Activated CD8-positive, alpha-beta T cell treated with anti-CD3 and anti-CD28 coated beads for 36 hours (primary cell): ENCODE measurements around the gene AHRR. TPM values are rescaled to one million over a fixed set of nuclear protein-coding genes. Genes with fewer than 3 reads are reported as not detected.

Source experiments
- ATAC-seq: fragments of 200-7000 bp; cut with Tn5 transposase; one replicate; pipeline ENCODE4 v1.10.0; 2021; ENCODE audit warnings: mild to moderate bottlenecking, moderate library complexity
- CTCF ChIA-PET: fragments of 350-600 bp; sonication (Branson Sonifier 250); formaldehyde crosslinking; loops from one replicate; lab custom pipeline; 2021; ENCODE audit warnings: antibody characterized with exemption; lab: Charles Lee
- POLR2A ChIA-PET: fragments of 350-600 bp; sonication (Branson Sonifier 250); formaldehyde crosslinking; loops from one replicate; lab custom pipeline; 2021; ENCODE audit warnings: antibody characterized with exemption; lab: Charles Lee
- DNase-seq: peaks from one replicate; pipeline ENCODE4 v3.0.0-alpha.2; 2020
- H3K27ac Mint-ChIP-seq: one replicate; pipeline ENCODE4 v1.8.0; 2021; ENCODE audit warnings: mild to moderate bottlenecking, mixed read lengths
- H3K27me3 Mint-ChIP-seq: one replicate; pipeline ENCODE4 v1.8.0; 2021; ENCODE audit warnings: mixed read lengths
- H3K36me3 Mint-ChIP-seq: one replicate; pipeline ENCODE4 v1.8.0; 2021; ENCODE audit warnings: low read depth, mixed read lengths
- H3K4me1 Mint-ChIP-seq: one replicate; pipeline ENCODE4 v1.8.0; 2021; ENCODE audit warnings: low read depth, mixed read lengths
- H3K4me3 Mint-ChIP-seq: one replicate; pipeline ENCODE4 v1.8.0; 2021; ENCODE audit warnings: mild to moderate bottlenecking, moderate library complexity, mixed read lengths
- H3K9me3 Mint-ChIP-seq: one replicate; pipeline ENCODE4 v1.8.0; 2021; ENCODE audit warnings: mixed read lengths
- intact Hi-C: fragments of 100-400 bp; cut with micrococcal nuclease; formaldehyde crosslinking; loops from one replicate; pipeline ENCODE4 v1.10.0; 2022
- total RNA-seq, 2 experiments: library from RNA; stranded (reverse); gene quantifications; one replicate each; pipeline ENCODE4 v1.2.3, GENCODE V29; 2021
- TF ChIP-seq, protein P1 (sequence below): fragments of 200-600 bp; IDR thresholded peaks from one replicate; pipeline ENCODE4 v1.8.0; 2022; ENCODE audit warnings: antibody characterized with exemption, mild to moderate bottlenecking

The AHRR gene
- total RNA-seq, 2 experiments from 2014 or later: 26.3 to 27.9 TPM

DNA sequence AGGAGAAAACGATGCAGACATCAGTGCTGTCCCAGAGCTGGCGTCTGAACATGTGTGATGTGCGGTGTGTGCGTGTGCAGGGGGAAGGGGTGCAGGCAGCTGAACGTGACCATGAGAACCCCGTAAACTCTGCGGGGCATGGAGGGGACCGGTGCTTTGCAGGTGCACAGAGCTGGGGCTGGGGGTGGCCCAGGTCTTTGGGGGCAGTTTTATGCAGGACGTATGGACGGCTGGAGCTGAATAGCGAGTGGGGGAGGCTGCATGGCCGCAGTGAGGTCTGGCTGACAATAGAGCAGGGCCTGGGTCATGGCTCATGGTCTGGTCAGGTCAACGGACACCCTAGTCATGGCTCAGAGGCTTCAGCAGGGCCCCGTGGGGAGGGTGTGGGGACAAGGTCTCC, 118.1 kb downstream of the AHRR start:
- intact Hi-C loops: no loop called here
- TF ChIP-seq, protein P1, sequence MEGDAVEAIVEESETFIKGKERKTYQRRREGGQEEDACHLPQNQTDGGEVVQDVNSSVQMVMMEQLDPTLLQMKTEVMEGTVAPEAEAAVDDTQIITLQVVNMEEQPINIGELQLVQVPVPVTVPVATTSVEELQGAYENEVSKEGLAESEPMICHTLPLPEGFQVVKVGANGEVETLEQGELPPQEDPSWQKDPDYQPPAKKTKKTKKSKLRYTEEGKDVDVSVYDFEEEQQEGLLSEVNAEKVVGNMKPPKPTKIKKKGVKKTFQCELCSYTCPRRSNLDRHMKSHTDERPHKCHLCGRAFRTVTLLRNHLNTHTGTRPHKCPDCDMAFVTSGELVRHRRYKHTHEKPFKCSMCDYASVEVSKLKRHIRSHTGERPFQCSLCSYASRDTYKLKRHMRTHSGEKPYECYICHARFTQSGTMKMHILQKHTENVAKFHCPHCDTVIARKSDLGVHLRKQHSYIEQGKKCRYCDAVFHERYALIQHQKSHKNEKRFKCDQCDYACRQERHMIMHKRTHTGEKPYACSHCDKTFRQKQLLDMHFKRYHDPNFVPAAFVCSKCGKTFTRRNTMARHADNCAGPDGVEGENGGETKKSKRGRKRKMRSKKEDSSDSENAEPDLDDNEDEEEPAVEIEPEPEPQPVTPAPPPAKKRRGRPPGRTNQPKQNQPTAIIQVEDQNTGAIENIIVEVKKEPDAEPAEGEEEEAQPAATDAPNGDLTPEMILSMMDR: no peak
- Mint-ChIP-seq H3K9me3 (no peaks in the 10 kb centered on the region), H3K27ac (no peak overlapping the region), H3K4me1 (peaks cover 24% of the 10 kb centered on the region), H3K36me3 (peaks cover 7% of the 10 kb centered on the region), H3K4me3 (no peak overlapping the region), H3K27me3 (no peaks in the 10 kb centered on the region)
- no peak for ATAC-seq
- DNase-seq: no peak
- POLR2A ChIA-PET: interaction anchor here (1.1 kb wide), 2 partner anchors 19 to 34 kb away, joined by 3 read pairs; no protein-coding TSS in a partner anchor
- CTCF ChIA-PET: interaction anchor here (0.7 kb wide), 1 partner anchor 12 kb away, joined by 3 read pairs; no protein-coding TSS in a partner anchor

DNA sequence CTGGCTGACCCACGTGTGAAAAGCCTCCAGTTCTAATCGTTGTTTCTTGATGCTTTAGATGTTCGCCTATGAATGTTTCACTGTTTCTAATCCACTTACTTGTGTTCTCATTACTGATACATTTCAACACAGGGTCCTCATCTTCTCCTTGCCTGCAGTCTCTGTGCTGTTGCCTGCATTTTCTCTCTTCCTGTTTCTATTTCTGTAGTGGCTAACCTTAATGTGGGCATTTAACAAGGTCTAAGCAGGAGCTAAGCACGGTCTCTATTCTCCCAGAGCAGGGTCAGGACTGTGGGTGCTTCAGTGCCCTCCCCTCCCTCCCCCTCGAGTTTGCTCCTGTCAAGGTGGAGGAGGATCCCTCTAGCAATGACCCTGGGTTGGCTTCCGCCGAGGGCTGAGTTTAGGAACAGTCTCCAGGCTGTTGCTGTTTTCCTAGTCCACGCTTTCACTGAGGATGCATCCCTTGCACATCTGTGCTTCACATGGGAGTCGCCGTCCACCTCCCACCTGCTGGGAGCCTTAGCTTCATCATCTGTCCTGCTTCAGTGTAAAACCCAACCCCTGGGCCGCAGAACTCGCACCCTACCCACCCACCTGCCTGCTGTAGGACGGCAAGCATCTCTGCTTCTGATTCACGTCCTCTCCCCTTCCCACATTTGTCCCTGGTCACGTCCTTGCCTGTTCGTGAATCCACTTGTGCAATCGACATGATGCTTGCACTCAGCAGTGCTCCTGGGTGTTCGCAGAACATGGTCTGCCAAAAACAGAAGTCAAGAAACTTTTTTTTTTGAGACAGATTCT, 119.1 kb downstream of the AHRR start:
- ATAC-seq: no peak
- intact Hi-C loops: no loop called here
- CTCF ChIA-PET: interaction anchor here (1.7 kb wide), 1 partner anchor 9 kb away, joined by 5 read pairs; no protein-coding TSS in a partner anchor
- Mint-ChIP-seq H3K36me3 (peaks cover 11% of the 10 kb centered on the region), H3K4me3 (no peak overlapping the region), H3K9me3 (no peaks in the 10 kb centered on the region), H3K4me1 (peaks cover 30% of the 10 kb centered on the region), H3K27me3 (no peaks in the 10 kb centered on the region), H3K27ac (no peak overlapping the region)
- no peak for DNase-seq
- TF ChIP-seq, protein P1: no peak
- POLR2A ChIA-PET: interaction anchor here (0.6 to 1.1 kb wide), 2 partner anchors 33 to 68 kb away, joined by 3 read pairs; no protein-coding TSS in a partner anchor

DNA sequence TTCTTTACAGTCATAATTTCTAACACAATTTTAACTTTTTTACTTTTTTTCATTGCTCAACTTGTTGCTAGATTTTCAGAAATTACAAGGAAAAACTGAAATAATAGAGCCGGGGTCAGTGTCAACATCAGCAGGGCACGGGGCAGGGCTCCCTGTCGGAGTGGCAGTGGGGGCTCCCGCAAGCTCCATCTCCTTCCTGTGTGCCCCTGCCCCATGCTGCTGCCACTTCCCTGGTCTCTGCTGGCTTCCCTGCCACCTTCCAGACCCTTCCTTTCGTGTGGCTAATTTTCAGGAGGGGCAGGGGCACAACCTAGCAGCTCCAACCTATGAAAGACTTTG, 120.5 kb downstream of the AHRR start:
- Mint-ChIP-seq H3K9me3 (no peaks in the 10 kb centered on the region), H3K4me1 (peaks cover 39% of the 10 kb centered on the region), H3K27me3 (no peaks in the 10 kb centered on the region), H3K36me3 (peaks cover 18% of the 10 kb centered on the region), H3K4me3 (peak overlapping the region; percentile 96), H3K27ac (peak overlapping the region; percentile 93)
- DNase-seq: no peak
- TF ChIP-seq, protein P1: no peak
- CTCF ChIA-PET: interaction anchor here (1.7 kb wide), 1 partner anchor 11 kb away, joined by 5 read pairs; no protein-coding TSS in a partner anchor
- POLR2A ChIA-PET: interaction anchor here (1.8 kb wide), 1 partner anchor 30 kb away, joined by 5 read pairs; no protein-coding TSS in a partner anchor
- intact Hi-C loops: no loop called here
- ATAC-seq: no peak

DNA sequence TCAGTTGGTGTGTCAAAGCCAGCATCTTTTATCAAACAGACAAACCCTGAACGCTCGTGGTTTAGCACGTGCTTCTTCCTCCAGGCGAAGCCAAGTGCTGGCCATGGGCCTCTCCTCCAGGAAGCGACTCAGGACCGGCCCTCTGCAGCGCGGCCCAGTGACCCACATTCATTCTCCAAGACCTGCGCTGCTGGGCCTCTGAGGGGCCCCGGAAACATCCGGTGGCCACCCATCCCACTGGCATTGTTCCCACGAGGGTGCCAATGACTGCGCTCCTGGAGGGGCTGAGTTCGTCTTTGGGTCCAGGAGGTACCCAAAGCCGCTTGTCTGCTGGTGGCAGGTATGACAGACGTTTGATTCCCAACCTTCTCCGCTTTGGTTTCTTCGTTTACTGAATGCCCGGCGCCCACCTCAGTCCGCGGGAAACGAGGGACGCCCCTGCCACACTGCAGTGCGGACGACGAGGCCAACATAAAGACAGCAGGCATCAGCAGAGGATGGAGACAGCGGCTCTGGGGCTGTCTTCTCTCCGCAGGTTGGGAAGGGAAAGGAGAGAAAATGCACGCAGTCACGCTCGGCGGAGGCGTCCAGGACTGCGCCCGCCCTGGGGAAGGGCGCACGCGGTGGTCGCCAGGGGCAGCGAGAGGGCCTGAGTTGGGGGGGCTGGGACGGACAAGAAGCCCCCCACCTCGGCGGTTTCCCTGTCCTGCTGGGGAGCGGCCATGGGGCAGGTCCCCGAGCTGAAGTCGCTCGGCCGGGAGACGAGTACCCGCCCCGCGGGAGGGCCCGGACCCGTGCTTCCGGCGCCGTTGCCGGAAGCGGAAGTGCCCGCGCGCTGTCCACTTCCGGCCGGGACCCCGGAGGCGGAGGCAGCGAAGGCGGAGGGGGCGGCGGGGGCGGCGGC, 121.1 kb downstream of the AHRR start, which contains the start of gene EXOC3:
Gene EXOC3, plus strand, starts transcription at position 842 of the 904 bp plus-strand sequence. CDS start 3,030 bp downstream, outside the sequence.
- POLR2A ChIA-PET: interaction anchor here (1.8 to 4.6 kb wide), 3 partner anchors 10 to 29 kb away, joined by 5 to 20 read pairs (median 10); no protein-coding TSS in a partner anchor

More for the DNA sequence above, 121.1 kb downstream of the AHRR start, which contains the start of gene EXOC3:
- Mint-ChIP-seq H3K27me3 (no peaks in the 10 kb centered on the region), H3K4me1 (peaks cover 40% of the 10 kb centered on the region), H3K27ac (peak within 1 kb of the TSS; percentile 93), H3K4me3 (peak within 1 kb of the TSS; percentile 96), H3K36me3 (peaks cover 24% of the 10 kb centered on the region), H3K9me3 (no peaks in the 10 kb centered on the region)
- intact Hi-C loops: no loop called here
- DNase-seq (peak; percentile 72), ATAC-seq (peak; percentile 88)
- TF ChIP-seq, protein P1: no peak
- CTCF ChIA-PET: interaction anchor here (1.7 kb wide), 1 partner anchor 11 kb away, joined by 5 read pairs; no protein-coding TSS in a partner anchor
